A204.1 (cell line): ENCODE results near the gene TMEM260.

ENCODE experiments used
- FAIRE-seq: peaks from 2 replicates; lab custom pipeline; 2012; peaks lifted over from hg19 to GRCh38; lab: Jason Lieb, UNC

Gene TMEM260

DNA sequence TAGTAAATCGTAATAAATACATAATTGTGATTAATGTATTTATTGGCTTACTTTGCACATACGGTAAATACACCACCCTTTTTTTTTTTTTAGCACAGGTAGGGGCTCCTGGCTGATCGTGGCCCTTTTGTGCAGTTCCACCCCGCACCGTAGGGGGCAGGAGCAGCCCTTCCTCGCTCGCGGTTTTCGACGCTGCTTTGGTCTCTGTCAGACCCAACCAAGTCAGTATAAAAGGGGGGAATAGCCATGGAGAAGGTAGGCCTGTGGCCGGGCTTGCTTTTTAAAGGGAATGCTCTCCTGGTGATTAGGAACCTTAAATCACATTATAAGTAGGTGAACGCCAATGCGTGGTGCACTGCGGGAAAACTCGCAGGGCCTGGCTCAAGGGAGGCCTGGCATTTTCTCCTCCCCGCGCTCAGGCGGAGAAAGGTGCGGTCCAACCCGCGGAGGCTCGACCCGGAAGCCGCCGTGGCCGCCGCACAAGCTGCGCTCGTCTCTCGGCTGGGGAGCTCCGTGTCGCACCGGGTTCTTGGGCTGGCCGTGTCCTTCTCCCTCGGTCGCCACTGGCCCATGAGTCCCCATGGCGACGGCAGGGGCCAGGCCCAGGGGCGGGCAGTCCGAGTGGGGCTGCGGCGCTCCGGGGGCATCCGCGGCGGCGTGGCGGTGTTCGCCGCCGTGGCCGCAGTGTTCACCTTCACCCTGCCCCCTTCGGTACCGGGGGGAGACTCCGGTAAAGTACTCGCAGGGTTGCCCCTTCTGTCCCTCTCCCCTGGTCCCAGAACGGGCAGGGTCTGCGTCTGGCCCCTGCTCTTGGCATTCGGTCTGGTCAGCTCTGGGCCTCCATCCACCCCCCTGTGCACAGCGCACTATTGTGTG lies at the start of gene TMEM260:
TSS of gene TMEM260 (plus strand) at position 454 of the 876 bp plus-strand sequence. CDS start at position 571, 117 bp downstream.
- FAIRE-seq, result peak; percentile 93

DNA sequence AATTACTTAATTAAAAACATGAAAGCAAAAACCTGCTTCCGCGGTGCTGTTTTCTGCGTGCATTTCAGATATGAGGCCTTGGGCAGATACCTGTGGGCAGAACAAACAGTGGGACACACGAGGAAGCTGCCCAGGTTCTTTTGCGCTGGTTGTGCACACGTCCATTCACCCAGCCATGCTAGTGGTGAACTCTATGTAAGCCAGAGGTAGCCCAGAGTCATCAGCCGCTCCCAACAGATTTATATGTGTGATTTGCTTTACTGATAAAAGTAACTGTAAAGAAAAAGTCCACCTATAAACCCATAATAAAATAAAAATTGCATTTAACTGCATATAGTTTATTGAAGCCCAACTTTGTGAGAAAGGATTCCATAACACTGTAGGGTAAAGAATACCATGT lies 47.1 kb upstream of the TMEM260 start:
- no peak for FAIRE-seq

DNA sequence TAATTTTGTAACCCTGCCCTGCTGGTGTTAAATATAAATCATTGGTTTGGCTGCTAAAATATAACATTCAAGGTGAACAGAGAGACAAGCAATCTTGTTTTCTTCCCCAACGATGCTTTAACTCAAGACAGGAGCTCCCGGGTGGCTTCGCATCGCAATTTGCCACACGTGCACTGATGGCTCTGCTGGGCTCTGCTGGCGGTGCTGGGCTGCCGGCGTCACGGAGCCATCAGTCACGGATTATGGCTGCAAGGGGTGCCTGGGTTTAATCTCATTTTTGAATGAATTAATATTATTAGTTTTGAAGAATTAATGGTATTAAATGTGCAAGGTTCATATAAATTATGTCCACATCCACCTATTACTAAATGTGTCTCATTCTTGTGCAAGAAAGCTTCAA lies 44.9 kb upstream of the TMEM260 start:
- FAIRE-seq, result no peak

DNA sequence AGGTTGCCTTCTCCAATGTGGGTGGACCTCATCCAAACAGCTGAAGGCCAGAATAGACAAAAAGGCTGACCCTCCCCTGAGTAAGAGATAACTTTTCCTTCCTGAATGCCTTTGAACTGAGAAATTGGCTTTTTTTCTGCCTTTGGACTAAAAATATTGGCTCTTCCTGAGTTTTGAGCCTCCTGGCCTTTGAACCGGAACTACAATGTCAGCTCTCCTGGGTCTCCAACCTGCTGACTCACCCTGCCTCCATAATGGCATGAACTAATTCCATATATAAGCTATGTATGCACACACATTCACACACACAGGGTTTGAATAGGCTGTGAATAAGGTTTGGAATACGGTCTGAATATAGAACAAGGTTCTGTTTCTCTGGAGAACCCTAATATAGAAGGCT lies 39.7 kb upstream of the TMEM260 start:
- FAIRE-seq, result no peak

DNA sequence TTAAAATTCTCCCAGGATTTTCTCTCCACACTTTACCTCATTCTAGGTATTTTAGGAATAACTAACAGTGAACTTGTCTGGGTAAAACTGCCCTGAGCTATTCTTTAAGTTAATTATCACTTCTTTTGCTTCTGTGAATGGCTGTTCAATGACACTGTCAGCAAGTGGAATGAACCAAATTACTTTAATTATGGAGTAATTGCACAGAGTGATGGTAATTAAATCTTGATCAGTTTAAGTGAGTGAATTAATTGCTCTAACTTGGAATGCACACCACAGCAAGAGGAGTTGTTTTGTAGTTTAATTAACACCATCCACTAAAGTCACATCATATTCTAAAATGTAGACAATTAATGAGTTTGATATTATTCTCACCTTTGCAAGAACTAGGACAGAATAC lies 36.2 kb upstream of the TMEM260 start:
- FAIRE-seq, result no peak

DNA sequence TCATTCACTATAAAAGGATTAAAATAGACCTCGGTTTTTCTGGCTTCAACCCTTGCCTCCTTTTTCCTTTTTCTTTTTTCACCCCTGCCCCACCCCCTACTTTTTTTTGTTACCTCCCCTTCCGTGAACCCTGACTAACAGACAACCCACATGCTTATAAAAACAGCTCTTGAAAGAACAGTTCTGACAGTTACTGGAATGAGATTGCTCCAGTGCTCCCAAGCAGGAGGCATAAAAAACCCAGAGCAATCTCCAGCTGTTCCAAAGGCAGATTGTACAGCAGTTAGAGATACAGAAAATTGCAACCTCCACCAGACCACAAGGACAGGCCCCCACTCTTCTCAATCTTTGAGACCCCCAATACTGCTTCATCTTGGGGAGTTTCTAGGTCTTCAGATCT lies 29.9 kb upstream of the TMEM260 start:
- no peak for FAIRE-seq

DNA sequence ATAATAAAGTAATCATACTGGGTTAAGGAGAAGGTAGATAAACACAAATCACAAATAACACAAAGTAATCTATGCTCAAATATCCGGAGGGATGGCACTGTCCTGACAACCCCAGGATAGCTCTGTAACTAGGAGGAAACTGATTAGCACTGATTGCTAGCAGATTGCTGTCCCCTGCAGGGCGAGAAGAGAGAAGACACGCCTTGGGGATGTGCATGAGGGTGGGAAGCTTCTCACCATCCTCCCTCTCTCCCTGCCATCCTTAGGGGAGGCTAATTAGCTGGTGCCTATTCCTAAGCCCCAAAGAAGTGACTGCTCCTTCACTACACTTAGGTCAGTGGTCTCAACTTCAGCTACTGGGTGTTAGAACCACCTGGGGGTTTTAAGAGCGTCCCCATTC lies 27.0 kb upstream of the TMEM260 start:
- no peak for FAIRE-seq

DNA sequence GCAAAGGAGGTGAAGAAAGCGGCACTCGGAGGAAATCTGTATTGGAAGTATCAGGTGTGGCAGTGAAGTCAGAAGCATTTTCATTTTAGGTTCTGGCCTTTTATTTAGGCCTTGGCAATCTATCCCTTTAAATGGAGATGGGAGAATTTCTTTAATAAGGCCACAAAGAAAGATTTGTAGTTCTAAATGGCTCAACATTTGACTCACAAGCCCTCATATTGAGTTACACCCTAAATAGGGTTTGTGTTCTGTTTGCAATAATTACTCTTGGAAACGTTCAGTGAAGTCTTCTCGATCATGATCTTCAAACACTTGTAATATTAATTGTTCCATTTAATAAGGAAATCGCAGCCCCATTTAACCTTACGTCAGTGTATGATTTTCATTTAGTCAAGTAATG lies 25.3 kb upstream of the TMEM260 start:
- no peak for FAIRE-seq

DNA sequence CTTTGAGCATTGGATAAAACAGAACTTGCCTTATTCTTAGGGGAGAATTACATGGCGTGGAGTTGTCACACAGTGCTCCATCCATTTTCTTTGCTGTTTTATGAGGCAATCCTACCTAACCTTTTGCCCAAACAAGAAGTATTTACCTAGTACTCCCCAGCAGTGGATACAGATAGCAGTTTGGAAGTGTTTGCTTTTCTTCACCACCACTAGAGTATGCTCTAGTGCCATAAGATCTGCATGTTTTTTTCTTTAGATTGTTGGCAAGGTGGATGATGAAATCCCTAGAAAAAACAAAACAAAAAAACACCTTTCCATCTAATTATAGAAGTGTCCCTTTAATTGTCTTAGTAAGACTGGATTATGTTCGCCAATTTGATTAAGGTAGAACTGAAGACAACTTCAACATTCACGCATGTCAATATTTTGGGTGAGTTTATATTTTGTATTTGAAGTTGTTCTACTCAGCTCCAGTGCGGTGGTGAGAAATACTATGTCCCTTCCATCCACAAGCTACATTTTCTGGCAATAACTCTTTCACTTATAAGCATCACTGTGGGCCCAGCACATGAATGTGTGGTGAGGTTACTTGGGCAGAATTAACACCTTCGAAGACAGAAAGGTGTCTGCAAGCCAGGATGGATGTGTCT lies 23.6 kb upstream of the TMEM260 start:
- peak; percentile 55 for FAIRE-seq

DNA sequence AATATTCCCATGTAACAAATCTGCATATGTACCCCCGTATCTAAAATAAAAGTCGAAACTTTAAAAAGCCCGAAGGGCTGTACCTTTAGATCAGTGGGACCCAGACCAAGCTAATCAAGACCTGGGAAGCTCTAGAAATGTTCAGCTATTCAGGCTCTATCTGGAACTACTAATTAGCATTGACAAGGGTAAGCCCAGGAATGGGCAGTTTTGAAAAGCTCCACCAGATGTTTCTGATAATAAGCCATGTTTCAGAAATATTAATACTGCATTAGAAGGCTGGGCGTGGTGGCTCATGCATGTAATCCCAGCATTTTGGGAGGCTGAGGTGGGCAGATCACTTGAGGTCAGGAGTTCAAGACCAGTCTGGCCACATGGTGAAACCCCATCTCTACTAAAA lies 20.4 kb upstream of the TMEM260 start:
- FAIRE-seq, result no peak

DNA sequence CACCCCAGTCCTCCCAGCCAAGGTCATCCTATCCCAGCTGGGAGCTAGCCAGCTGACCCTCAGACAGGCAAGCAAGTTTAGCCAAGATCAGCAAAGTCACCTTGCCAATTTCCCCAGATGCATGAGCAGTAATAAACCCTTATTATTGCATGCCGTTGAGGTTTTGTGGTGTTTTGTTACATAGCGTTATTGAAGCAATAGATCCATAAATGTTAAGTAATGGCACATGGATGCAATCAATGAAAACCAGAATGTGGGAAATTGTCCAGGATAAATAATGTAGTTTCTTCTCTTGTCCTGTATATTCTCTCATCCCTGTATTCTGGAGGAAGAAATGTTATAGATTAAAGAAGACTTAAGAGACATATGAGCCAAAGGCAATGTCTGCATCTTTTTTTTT lies 18.0 kb upstream of the TMEM260 start:
- no peak for FAIRE-seq

DNA sequence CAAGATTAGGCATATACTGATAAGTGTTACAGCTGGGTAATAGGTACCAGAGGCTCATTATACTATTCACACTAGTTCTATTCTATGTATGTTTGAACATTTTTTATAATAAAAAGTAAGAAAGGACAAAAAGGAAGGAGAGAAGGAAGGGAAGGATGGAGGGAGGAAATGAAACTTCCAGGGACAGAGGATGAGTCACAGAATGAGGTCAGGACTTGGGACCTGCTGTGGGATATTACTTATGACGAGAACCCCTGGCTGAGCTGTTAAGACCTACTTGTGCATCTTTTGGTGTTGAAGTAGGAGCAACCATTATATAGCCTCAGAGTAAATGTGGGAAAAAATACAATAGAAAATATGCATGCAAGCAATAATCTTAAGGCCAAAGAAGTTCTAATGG lies 16.7 kb upstream of the TMEM260 start:
- no peak for FAIRE-seq

DNA sequence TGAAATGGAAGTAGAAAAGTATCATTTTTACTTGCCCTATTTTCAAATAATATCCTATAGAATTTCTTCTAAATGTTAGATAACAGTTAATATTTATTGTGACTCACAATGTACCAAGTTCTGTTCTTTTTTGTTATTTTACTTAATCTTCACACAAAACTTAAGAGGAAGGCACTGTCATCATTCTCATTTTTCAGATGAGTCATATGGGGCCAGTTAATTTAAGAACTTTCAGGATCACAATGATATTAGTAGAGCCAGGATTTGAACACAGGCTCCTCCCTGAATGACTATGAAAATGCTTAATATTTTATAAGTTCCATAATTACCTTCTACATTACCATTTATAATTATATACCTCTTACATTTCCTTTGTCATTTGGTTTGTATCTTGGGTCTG lies 10.4 kb upstream of the TMEM260 start:
- FAIRE-seq, result no peak

DNA sequence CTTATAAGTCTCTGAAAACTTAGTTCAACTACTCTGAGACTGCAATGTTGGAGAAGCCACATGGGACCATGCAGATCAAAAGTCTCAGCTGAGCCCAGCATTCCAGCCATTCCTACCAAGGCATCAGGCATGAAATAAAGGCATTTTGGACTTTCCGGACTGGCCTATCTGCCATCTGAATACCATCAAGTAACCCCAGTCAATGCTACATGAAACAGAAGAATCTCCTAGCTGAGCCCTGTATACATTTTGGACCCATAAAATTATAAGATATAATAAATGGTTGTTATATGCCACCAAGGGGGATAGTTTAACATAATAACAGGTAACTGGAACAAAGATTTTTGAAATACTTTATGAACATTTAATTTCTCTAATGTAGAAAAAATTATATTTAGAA lies 9.3 kb upstream of the TMEM260 start:
- no peak for FAIRE-seq

DNA sequence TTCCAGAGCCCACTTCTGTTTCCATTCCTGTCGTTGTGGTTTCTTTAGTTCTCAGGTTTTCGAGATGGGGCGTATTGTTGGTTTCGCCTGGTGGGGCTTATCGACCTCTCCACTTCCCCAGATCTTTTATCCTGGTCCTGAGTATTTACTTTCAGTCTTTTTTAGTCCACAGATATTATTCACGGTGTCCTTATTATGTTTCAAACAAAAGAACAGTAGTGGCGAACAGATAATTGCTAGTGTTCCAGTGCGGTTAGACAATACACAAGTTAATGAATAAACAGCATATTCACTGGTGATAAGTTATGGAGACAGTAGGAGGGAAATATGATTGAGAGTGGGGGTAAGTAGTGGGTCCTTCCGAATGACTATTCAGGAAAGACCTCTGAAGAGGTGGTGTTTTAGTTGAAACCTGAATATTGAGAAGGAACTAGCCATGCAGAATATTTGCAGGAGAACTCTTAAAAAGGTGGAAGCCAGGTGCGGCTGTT lies 668 bp downstream of the TMEM260 start:
- no peak for FAIRE-seq

DNA sequence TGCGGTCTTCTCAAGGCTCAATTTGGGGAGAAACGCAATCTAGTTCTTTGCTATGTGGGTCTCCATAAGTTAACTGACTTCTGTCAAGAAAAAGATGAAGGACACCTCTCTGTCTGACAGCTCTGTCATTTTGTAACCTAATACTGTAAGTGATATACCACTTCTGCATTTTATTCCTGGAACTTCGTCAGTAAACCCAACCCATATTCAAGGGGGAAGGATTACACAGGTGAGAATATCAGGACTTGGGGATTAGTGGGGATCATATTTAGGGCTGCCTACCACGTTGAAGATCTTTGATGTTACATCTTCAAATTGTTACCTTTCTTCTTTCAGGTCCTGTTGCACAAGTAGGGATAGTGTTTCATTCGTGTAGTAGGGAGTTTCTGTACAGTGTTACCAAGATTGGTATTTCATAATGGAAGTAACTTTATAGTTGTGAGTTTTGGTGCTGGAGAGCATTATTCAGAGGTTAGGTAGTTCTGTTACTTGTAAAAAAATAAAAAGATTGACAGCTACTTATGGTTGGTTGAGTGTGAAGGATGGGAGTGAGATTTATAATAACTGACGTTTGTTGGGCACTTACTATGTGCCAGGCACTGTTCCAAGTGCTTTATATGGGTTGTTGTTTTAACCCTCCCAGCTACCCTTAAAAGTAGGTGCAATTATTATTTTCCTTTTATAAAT lies 1.6 kb downstream of the TMEM260 start:
- FAIRE-seq, result no peak

DNA sequence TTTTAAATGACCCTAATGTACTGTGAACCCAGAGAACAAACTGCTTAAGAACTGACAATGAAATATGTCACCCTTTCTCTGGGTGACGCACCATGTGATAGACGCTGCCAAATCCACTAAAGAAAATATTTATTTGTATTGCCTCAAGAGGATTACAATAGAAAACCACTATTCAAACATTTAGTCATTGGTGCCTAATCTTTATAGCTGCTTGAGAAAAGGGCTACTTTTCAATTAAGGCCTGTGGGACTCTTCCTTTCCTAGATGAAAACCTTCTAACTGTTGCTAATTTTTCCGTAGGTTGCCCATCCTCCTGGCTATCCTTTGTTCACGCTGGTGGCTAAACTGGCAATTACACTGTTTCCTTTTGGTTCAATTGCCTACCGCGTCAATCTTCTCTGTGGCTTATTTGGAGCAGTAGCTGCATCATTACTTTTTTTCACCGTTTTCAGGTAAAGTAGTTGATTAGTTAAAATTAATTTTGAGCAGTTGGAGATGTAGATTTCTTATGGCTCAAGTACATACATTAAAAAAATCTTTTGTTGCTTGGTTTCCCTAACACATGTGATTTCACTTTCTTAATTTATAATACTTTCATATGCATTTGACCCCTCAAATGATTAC lies 6.0 kb downstream of the TMEM260 start:
- FAIRE-seq, result no peak

DNA sequence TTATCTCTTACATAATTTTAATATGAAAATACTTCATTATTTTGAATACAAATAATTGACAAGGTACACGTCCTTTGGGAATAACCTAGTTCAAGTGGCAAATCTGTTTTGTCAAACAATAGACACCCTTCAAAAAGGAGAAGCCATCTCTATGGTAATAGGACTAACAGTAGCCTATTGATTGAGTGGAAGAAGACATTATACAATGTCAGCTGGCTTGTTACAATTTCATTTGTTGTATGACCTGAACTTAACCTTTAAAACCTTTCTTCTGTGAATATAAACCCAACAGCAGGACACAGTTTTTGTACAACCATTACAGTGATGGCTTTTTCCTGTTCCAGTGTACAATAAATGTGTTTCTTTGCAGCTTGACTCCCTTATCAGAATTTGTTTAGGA lies 8.1 kb downstream of the TMEM260 start:
- no peak for FAIRE-seq

DNA sequence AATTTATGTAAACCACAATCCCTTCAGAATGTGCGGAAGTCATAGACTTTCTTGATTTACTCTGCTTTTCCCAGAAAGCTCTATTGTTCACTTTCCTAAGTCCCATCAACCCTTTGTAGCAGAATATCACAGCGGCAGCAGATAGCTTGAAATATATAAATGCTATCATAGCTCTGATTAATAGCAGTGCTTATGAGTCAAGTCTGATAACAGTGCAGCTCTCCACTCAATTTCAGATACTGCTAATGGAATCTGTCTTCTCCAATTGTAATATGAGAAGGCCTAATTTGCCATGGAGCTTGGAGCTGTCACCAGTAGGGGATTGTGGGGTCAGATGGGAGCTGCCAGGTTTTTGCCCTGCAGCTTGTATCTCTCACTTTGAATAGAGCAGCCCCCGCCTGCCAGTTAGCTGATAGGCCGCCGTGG lies 10.9 kb downstream of the TMEM260 start:
- FAIRE-seq, result no peak

DNA sequence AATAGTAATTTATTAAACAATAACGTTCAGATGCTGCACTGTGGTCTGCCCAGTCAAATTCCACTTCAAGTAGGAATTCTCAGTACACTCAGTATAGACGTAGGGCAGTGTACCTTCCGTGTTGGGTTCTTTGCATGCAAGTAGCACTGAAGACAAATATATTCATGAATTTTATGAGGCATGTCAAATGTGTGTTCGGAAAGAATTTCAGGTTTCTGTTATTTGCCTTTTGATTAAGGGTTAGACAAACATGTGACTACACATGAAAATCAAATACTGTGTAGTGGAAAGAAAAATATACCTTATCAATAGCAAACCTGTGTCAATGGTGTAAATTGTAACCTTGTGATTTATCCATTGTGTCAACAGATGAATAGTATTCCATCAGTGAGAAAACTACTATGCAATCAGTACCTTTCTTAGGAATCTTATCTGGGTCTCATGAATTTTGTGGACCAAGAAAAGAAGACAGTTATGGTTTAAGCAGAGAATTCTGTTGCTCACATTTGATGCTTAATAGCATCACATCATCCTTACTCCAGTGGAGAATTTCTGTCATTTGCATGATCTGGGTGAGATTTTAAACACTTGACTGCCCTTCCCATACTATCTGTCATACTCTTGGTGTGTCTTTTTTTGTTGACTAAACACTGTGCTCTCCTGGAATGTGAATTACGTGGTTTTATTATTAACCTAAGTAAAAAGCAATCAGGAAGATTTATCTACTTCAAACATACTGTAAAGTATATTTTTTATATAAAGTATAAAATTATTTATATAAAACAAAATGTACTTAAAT lies 13.3 kb downstream of the TMEM260 start:
- FAIRE-seq, result peak; percentile 16

DNA sequence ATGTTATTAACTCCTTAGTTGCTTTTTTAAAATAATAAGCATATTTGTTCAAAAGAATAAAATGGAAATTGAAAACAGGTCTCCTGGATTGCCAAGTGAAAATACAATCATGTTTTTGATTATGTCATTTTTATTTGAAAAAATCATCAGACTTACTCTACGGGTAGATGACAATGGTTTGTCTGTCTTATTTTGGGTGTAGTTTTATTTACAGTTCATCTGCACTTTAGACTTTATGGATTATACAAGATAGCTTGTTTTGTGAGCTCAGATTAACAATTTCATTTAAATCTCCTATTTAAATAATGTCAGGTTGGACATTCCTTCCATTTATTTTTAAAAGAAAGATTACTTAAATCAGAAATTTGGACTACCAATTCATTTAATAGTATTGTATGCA lies 14.8 kb downstream of the TMEM260 start:
- FAIRE-seq, result peak; percentile 68

DNA sequence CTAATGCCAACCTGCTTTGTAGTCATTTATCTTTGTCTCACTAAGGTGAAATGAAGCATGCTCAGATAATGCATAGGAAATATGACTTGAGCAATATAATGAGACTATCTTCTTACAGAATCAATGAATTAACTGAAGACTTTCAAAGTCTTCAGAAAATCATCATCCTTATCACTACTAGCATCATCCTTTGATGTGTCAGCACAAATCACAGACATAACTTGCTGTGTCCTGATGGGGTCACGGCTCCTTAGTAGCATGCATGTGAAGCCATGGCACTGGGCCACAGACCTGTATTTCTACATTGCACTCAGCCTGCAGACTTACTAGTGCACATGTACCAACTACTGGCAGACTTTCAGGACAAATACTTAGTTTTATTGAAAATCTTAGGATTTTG lies 18.9 kb downstream of the TMEM260 start:
- no peak for FAIRE-seq
